Central memory CD4-positive, alpha-beta T cell (primary cell): Measurements from ENCODE around the gene CHST3.
"Not testable (repeated sequence)": the region's sequence is repeated elsewhere in the genome, so short reads cannot be mapped to it uniquely, and the experiment has no call there.

ENCODE experiments used
- DNase-seq: peaks from one replicate; pipeline ENCODE4 v3.0.0; 2022

CHST3 gene

DNA sequence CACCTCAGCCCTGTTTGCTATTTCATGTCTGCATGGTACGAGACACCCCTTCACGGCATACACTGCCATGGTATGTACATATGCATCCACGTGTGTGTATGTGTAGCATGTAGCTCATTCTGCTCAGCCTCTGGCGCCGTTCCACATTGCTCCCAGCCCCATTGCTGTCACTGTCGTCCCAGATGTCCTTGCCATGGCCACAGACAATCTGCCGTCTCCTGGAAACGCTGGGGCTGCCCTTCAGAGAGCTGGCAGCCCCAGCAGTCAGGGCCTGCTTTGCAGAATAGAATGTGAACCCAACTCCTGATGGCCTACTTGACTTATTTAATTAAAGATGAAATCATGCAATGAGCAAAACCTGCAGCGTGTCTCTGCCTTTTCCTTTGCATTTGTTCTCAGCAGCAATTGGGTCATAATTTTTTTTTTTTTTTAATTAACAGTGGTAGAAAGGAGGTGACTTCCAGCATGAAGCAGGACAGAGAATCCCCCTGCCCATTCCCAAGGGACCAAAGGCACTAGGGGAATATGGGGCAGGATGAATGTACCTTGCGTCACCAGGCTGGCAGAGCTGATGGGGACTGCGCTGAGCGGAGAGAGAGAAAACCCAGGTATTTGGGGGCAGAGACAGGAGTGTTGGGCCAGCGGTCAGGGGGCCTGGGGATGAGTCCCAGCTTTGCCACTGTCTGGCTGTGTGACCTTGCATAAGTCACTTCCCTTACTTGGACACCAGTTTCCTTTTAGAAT, 49.2 kb downstream of the CHST3 start:
- DNase-seq = no peak

DNA sequence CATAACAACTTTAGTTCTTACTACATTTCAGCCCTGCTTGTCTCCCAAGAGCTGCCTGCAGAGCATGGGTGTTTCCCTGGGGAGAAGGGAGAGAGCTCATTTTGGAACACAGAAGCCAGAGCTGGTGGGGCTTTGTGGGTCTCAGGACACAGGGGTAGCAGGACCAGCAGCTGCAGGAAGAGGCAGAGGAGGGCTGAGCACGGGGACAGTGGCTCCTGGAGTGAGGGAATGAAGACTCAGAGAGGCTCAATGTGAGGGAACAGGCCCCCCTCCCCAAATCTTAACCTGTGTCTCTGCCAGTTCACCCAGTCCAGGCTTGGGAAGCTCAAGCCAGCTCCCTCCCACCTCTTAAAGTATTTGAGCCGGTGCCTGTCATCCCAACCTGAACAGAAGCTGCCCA, 50.0 kb downstream of the CHST3 start:
- DNase-seq = no peak

DNA sequence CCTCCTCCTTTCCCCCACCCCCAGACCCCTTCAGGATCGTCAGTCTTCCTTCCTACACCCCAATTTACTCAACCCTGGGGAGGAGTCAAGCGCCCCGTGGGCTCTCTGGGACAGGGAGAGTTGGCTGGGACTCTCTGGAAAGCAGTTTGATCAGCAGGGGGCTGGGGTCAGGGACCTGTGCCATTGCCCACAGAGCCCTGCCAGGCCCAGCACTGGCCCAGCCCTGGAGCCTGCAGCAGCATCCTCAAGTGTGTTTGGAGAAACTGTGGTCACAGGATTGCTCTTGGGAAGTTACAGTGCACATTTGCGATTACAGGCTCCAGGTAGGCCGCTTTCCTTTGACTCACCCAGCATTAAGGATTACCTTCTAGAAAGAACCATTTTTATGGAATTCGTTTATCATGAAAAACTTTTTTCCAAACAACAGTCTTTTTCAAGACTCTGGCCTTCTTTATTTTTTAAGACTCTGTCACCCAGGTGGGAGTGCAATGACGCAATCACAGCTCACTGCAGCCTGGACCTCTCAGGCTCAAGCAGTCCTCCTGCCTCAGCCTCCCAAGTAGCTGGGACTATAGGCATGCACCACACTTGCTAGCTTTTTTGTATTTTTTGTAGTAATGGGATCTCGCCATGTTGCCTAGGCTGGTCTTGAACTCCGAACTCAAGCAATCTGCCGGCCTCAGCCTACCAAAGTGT, 50.7 kb downstream of the CHST3 start:
- no peak for DNase-seq

GRCh38 chr10:72015841-72016240, 51.6 kb downstream of the CHST3 start:
- DNase-seq = no peak

DNA sequence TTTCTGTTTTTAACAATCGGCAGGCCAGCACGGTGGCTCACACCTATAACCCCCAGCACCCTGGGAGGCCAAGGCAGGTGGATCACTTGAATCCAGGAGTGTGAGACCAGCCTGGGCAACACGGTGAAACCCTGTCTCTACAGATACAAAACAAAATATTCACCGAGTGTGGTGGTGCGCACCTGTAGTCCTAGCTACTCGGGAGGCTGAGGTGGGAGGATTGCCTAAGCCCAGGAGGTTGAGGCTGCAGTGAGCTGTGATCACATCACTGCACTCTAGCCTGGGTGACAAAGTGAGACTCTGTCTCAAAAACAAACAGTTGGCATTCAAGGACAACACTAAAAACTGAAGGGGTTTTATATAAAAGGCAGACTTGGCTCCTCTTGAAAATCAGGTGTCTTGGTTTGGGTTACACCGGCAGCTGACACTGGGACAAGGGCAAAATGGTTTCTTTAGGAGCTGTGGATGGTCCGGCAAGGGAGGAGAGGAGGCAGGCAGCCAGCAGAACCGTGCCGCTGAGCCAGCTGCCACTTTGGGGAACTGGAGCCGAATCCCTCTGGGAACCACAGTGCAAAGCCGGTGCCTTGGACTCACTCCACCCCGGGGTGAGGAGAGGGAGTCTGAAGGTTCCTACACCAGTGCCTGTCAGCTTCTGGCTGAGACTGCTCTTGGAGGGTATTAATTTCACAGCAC, 52.6 kb downstream of the CHST3 start:
- DNase-seq = no peak

GRCh38 chr10:72019085-72019876, 55.1 kb downstream of the CHST3 start:
- no peak for DNase-seq

DNA sequence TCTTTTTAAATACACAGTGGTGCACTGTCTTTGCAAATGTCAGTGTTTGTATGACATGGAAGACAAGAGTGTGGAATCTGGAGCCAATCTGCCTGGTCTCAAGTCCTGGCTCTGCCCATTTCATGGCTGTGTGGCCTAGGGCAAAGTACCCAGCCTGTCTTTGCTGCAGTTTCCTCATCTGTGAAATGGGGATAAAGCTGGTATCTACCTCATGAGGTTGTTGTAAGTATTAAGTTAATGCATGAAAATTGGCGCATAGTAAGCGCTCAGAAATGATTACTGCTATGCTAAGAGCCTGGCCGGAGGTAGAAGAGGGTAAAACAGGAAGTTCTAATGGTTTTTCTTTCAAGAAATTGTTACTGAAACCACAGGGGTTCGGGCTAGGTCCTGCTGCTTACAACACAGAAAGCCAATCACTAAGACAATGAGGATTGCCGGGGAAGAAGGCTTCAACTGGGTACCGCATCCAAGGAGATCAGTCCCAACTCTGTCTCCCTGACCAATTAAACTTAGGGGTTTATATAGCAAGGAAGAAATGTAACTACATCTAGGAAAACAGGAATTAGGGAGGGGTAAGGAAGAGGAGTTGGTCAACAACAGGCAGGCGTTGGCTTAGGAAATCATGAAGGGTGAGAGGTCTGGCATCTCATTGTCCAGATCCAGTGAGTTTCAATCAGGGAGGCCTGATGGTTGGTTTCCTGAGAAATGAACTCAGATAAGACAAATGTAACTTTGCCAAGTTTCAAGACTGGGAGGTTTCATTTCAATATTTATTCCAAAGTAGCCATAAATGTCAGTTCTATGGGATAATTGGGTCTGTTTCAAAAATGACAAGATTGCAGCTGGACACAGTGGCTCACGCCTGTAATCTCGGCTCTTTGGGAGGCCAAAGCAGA, 57.0 kb downstream of the CHST3 start:
- no peak for DNase-seq

DNA sequence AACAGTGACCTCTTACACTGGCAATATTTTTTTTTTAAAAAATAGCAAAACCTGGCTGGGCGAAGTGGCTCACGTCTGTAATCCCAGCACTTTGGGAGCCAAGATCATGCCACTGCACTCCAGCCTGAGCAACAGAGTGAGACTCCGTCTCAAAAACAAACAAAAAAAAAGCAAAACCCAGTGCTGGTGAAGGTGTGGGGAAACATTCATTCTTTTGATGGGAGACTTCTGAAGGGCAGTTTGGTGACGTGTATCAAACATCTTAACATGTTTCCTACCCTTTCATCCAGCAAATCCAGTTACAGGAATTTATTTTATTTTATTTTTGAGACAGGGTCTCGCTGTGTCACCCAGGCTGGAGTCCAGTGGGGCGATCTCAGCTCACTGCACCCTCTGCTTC, 58.0 kb downstream of the CHST3 start:
- no peak for DNase-seq

DNA sequence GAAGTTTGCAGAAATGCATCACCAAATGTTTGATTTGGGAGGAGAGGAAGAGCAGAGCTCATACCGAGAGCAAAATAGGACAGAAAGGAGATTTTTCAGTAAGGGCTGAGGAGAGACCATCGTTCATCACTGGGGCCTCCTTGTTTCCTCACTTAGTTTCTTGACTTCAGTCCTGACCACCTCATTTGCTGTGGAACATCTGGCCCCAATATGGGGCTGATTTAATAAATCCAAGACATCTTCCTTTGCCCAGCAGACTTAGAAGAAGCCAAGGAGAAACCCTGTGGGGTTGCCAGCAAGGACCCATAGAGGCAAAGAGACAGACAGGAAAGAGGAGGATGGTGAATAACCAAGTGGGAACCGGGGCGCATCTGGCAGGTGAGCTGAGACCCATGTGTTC, 60.4 kb downstream of the CHST3 start:
- DNase-seq = no peak

- no peak for DNase-seq
These were observed 61.2 kb downstream of the CHST3 start for GRCh38 chr10:72025400-72025799.

GRCh38 chr10:72025832-72026231, 61.6 kb downstream of the CHST3 start:
- no peak for DNase-seq

- DNase-seq = no peak
These were observed 62.3 kb downstream of the CHST3 start for GRCh38 chr10:72026278-72027111.

DNA sequence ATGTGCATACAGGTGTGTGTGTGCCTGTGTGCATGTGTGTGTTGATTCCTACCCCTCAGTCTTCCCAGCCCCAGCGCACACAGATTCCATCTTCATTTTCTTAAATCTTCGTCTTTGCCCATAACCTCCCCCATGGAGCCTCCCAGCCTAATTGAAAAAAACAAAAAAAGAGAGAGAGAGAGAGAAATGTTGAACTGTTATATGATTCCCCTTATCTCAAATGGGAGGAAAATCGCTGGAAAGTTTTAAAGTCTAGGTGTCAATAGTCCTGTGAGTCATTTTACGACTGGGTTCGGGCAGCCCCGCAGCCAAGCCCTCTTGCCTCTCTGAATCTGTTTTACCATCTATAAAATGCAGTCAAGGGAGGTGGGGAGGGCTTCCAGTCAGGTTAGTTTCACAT, 63.3 kb downstream of the CHST3 start:
- DNase-seq = no peak

DNA sequence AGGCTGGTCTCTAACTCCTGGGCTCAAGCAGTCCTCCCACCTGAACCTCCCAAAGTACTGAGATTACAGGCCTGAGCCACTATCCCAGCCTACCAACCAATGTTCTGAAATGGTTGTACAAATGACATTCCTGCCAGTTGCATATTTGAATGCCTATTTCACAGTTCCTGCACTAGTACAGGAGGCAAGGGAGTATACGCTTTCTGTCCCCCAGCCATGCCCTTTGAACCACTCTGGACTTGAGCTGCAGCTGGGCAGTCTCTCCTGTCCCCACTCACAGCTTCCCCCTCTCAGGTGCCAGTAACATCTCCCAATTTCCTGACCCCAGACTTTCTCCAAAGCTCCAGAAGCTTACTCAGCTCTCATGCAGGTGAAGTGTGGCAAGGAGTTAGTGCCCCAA, 65.2 kb downstream of the CHST3 start:
- DNase-seq = no peak

GRCh38 chr10:72030762-72031543, 66.8 kb downstream of the CHST3 start:
- no peak for DNase-seq

DNA sequence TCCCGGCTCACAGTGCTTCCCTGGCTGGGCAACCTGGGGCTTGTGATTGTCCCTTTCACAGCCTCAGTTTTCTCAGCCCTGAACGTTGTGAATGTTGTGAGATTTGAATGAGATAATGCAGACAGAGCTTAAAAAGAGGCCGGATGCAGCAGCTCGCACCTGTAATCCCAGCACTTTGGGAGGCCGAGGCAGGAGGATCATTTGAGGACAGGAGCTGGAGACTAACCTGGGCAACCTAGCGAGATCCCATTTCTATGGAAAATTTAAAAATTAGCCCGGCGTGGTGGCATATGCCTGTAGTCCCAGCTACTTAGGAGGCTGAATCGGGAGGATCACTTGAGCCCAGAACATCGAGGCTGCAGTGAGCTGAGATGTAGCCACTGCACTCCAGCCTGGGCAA, 67.5 kb downstream of the CHST3 start:
- DNase-seq = no peak

- DNase-seq = not testable (repeated sequence)
These were observed 68.4 kb downstream of the CHST3 start for GRCh38 chr10:72032409-72033162.

DNA sequence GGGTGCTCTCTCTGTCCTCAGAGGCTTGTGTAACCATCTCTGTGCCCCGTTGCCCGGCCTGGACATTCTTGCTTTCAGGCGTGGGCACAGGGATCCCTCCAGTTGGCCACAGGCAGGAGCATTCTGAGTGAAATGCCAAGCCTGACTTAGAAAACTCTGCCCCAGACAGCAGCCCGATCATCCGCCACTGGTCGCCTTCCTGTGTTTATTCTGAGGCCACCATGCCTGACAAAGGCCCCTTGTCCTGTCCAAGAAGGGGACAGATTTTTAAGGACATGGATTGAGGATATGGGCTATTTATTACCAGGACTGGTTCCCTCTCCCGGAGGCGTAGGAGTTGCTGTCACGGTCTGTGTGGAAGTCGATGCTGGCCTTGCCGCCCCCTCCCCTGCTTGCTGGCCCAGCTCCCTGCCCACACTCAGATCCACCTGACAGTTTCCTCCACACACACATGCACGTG, 69.9 kb downstream of the CHST3 start:
- no peak for DNase-seq

- DNase-seq = no peak
These were observed 70.6 kb downstream of the CHST3 start for GRCh38 chr10:72034761-72035160.
